ENCODE data around the gene LGALS14. TPM values are rescaled to one million over a fixed set of nuclear protein-coding genes. Genes with fewer than 3 reads are reported as not detected.

The LGALS14 gene
- total RNA-seq, 1 experiment from 2014 or later = not detected

GRCh38 chr19:39698535-39698934 is 5.7 kb upstream of the LGALS14 start:
- Mint-ChIP-seq H3K4me3 (no peak overlapping the region), H3K36me3 (no peaks in the 10 kb centered on the region), H3K27ac (no peak overlapping the region), H3K4me1 (0 out of 2 replicates have a peak, but pooled peaks cover 4% of the 10 kb centered on the region), H3K27me3 (ENCODE audit: low read depth) (peaks cover 20% of the 10 kb centered on the region), H3K9me3 (no peaks in the 10 kb centered on the region)
- TF ChIP-seq ERG (CRISPR knock-in tag; IDR thresholded peaks at IDR 0.05) (no peak), ZNF219 (CRISPR knock-in tag; IDR thresholded peaks at IDR 0.05; ENCODE audit: borderline replicate concordance) (no peak), SMAD3 (CRISPR knock-in tag; IDR thresholded peaks at IDR 0.05; ENCODE audit: borderline replicate concordance) (no peak), E2F1 (CRISPR knock-in tag; IDR thresholded peaks at IDR 0.05) (no peak), NFE2L1 (CRISPR knock-in tag; IDR thresholded peaks at IDR 0.05) (no peak), TEAD1 (CRISPR knock-in tag; IDR thresholded peaks at IDR 0.05) (no peak), OVOL2 (CRISPR knock-in tag; IDR thresholded peaks at IDR 0.05; ENCODE audit: borderline replicate concordance) (no peak), ZNF512 (CRISPR knock-in tag; IDR thresholded peaks at IDR 0.05; ENCODE audit: borderline replicate concordance) (no peak), ZNF416 (CRISPR knock-in tag; IDR thresholded peaks at IDR 0.05) (no peak), JAZF1 (CRISPR knock-in tag; IDR thresholded peaks at IDR 0.05) (no peak), ELF4 (CRISPR knock-in tag; IDR thresholded peaks at IDR 0.05; ENCODE audit: low read depth) (no peak), ZNF138 (CRISPR knock-in tag; conservative IDR thresholded peaks at IDR 0.05) (no peak)
- DNase-seq (ENCODE audit: low spot score) = no peak
- ATAC-seq = no peak
- ChIA-PET CTCF (no interaction called here), POLR2A (no interaction called here)

GRCh38 chr19:39701291-39701690 is 3.0 kb upstream of the LGALS14 start:
- Mint-ChIP-seq H3K27ac (no peak overlapping the region), H3K4me1 (no peaks in the 10 kb centered on the region), H3K4me3 (no peak overlapping the region), H3K9me3 (no peaks in the 10 kb centered on the region), H3K36me3 (no peaks in the 10 kb centered on the region), H3K27me3 (ENCODE audit: low read depth) (peaks cover 11% of the 10 kb centered on the region; the same call in 1 of the 2 replicates)
- DNase-seq (ENCODE audit: low spot score) (no peak), ATAC-seq (no peak)
- TF ChIP-seq NR3C1 (CRISPR knock-in tag; conservative IDR thresholded peaks at IDR 0.05; ENCODE audit: low read depth) (no peak), SP1 (CRISPR knock-in tag; conservative IDR thresholded peaks at IDR 0.05) (no peak)
- ChIA-PET CTCF (no interaction called here), POLR2A (no interaction called here)

GRCh38 chr19:39705578-39706188 is 1.4 kb downstream of the LGALS14 start:
- H3K4me3 Mint-ChIP-seq = no peak overlapping the region
- no peaks in the 10 kb centered on the region for H3K9me3 Mint-ChIP-seq
- H3K4me1 Mint-ChIP-seq = no peaks in the 10 kb centered on the region
- CTCF ChIA-PET = no interaction called here
- no peaks in the 10 kb centered on the region for H3K36me3 Mint-ChIP-seq
- ATAC-seq = no peak
- no peak for DNase-seq (ENCODE audit: low spot score)
- H3K27me3 Mint-ChIP-seq (ENCODE audit: low read depth) = peaks cover 12% of the 10 kb centered on the region
- POLR2A ChIA-PET = no interaction called here
- H3K27ac Mint-ChIP-seq = no peak overlapping the region
- TF ChIP-seq ZBTB21 (CRISPR knock-in tag; IDR thresholded peaks at IDR 0.05; ENCODE audit: borderline replicate concordance) (no peak), ZNF423 (CRISPR knock-in tag; IDR thresholded peaks at IDR 0.05) (no peak), AR (CRISPR knock-in tag; IDR thresholded peaks at IDR 0.05) (no peak), ZSCAN18 (CRISPR knock-in tag; IDR thresholded peaks at IDR 0.05) (no peak), ATF3 (CRISPR knock-in tag; conservative IDR thresholded peaks at IDR 0.05) (no peak), PRDM15 (CRISPR knock-in tag; IDR thresholded peaks at IDR 0.05) (no peak), ZNF138 (CRISPR knock-in tag; conservative IDR thresholded peaks at IDR 0.05) (no peak), NFATC4 (CRISPR knock-in tag; IDR thresholded peaks at IDR 0.05) (no peak)
